Measurements from ENCODE around the gene TCTN1. TPM values are rescaled to one million over a fixed set of nuclear protein-coding genes. Genes with fewer than 3 reads are reported as not detected.
"Not testable (repeated sequence)": the region's sequence is repeated elsewhere in the genome, so short reads cannot be mapped to it uniquely, and the experiment has no call there.

Gene TCTN1
- total and polyA plus RNA-seq, 11 donors = 12.6 to 27.7 (median 19.0) TPM

DNA sequence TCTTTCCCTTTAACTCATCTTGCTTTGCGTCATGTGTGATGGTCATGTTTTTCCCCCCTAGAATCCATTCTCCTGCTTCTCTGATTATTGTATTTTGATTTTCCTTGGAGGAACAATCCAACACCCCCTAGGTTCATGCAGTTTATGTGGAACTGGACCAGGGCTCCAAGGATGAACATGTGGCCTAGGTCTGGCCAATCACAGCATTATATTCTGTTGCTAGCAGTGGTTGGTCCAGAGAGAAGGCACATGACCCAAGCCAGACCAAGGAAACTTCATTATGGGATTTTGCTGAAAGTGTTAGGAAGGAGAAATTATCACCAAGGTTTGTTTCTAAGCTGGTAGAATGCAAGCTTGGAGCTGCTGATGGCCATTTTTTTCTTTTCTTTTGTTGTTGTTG, 23.9 kb upstream of the TCTN1 start:
- ATAC-seq (no peak), DNase-seq (no peak)
- intact Hi-C loops (cut with DNase I) = no loop called here
- Histone ChIP-seq H3K36me3 (no peaks in the 10 kb centered on the region), H3K27ac (peak overlapping the region in 6 of 12 donors; percentile 27 to 85 (median 58)), H3K4me3 (no peak overlapping the region), H3K27me3 (no peaks in the 10 kb centered on the region), H3K9me3 (no peaks in the 10 kb centered on the region), H3K4me1 (peaks cover 0 to 37% (median 19%) of the 10 kb centered on the region in 12 donors)
- TF ChIP-seq, protein P1, sequence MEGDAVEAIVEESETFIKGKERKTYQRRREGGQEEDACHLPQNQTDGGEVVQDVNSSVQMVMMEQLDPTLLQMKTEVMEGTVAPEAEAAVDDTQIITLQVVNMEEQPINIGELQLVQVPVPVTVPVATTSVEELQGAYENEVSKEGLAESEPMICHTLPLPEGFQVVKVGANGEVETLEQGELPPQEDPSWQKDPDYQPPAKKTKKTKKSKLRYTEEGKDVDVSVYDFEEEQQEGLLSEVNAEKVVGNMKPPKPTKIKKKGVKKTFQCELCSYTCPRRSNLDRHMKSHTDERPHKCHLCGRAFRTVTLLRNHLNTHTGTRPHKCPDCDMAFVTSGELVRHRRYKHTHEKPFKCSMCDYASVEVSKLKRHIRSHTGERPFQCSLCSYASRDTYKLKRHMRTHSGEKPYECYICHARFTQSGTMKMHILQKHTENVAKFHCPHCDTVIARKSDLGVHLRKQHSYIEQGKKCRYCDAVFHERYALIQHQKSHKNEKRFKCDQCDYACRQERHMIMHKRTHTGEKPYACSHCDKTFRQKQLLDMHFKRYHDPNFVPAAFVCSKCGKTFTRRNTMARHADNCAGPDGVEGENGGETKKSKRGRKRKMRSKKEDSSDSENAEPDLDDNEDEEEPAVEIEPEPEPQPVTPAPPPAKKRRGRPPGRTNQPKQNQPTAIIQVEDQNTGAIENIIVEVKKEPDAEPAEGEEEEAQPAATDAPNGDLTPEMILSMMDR (IDR thresholded peaks at IDR 0.05) = no peak
- no peak for TF ChIP-seq POLR2A (IDR thresholded peaks at IDR 0.05)
- 93 to 100% (median 97%) methylated on average over 1 of the region's 1 CpG for WGBS, 4 donors

GRCh38 chr12:110590806-110591326, 23.1 kb upstream of the TCTN1 start:
- no peak overlapping the region for H3K4me3 ChIP-seq
- peak; percentile 38 to 82 (median 60) for ATAC-seq
- 68 to 81% (median 72%) methylated on average over 3 of the region's 3 CpGs for WGBS, 4 donors
- H3K27me3 ChIP-seq = no peaks in the 10 kb centered on the region
- TF ChIP-seq POLR2A (IDR thresholded peaks at IDR 0.05) = no peak
- TF ChIP-seq, protein P1 (IDR thresholded peaks at IDR 0.05) = no peak
- peaks cover 0 to 29% (median 11%) of the 10 kb centered on the region in 12 donors for H3K4me1 ChIP-seq
- no peaks in the 10 kb centered on the region for H3K36me3 ChIP-seq
- DNase-seq = no peak
- peak overlapping the region in 11 of 12 donors; percentile 27 to 85 (median 51) for H3K27ac ChIP-seq
- no peaks in the 10 kb centered on the region for H3K9me3 ChIP-seq
- intact Hi-C loops (cut with DNase I) = no loop called here

DNA sequence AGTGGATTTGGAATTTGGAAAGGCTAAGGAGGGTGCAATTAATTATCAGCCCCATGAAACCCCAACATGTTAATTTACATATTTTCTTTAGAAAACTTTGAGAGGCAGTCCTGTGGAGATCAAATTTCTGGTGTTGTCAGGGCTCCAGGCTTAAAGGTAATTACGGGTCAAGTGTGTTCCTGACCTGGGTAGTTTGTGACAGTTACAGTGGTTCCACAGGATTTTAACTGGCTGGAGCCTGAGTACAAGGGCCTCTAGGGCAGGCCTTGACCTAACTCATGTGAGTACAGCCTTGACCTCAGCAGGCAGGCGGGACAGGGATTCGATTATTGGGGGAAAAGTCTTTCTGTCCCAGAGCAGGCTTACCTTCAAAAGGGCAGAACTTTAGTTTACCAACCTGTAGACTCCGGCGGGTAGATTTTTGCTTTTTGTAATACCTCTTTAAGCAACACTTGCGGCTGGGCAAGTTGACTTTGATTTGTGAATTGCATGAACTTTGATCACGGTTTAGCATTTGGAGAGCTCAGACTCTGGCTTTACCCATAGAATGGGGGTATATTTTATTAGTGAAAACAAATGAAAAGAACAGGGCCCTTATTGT, 22.4 kb upstream of the TCTN1 start:
- H3K9me3 ChIP-seq = no peaks in the 10 kb centered on the region
- intact Hi-C loops (cut with DNase I) = no loop called here
- H3K27me3 ChIP-seq = no peaks in the 10 kb centered on the region
- peak overlapping the region in 11 of 12 donors; percentile 27 to 85 (median 51) for H3K27ac ChIP-seq
- no peaks in the 10 kb centered on the region for H3K36me3 ChIP-seq
- peaks cover 0 to 25% (median 10%) of the 10 kb centered on the region in 12 donors for H3K4me1 ChIP-seq
- ATAC-seq (peak in 3 of 4 donors; percentile 40 to 47 (median 47)), DNase-seq (no peak)
- TF ChIP-seq POLR2A (IDR thresholded peaks at IDR 0.05) = no peak
- TF ChIP-seq, protein P1 (IDR thresholded peaks at IDR 0.05) = no peak
- no peak overlapping the region for H3K4me3 ChIP-seq
- WGBS, 4 donors = 74 to 89% (median 79%) methylated on average over 7 of the region's 7 CpGs

DNA sequence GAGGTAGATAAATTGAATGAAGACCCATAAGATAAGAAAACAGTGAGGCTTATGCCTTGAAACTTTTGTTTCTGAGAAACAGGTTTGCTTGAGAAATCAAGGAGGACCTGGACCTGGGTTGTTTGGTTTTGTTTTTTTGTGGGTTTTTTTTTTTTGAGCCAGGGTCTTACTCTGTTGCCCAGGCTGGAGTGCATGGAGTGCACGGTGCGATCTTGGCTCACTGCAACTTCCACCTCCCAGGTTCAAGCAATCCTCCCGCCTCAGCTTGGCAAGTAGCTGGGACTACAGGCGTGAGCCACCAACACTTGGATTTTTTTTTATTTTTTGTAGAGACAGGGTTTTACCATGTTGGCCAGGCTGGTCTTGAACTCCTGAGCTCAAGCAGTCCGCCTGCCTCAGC, 21.9 kb upstream of the TCTN1 start:
- DNase-seq = no peak
- no peaks in the 10 kb centered on the region for H3K9me3 ChIP-seq
- peak overlapping the region in 9 of 12 donors; percentile 27 to 85 (median 51) for H3K27ac ChIP-seq
- H3K36me3 ChIP-seq = no peaks in the 10 kb centered on the region
- WGBS, 4 donors = 90 to 97% (median 95%) methylated on average over 5 of the region's 5 CpGs
- TF ChIP-seq POLR2A (IDR thresholded peaks at IDR 0.05) = no peak
- TF ChIP-seq, protein P1 (IDR thresholded peaks at IDR 0.05) = no peak
- no peaks in the 10 kb centered on the region for H3K27me3 ChIP-seq
- intact Hi-C loops (cut with DNase I) = no loop called here
- H3K4me1 ChIP-seq = peaks cover 0 to 25% (median 10%) of the 10 kb centered on the region in 12 donors
- no peak for ATAC-seq
- no peak overlapping the region for H3K4me3 ChIP-seq

DNA sequence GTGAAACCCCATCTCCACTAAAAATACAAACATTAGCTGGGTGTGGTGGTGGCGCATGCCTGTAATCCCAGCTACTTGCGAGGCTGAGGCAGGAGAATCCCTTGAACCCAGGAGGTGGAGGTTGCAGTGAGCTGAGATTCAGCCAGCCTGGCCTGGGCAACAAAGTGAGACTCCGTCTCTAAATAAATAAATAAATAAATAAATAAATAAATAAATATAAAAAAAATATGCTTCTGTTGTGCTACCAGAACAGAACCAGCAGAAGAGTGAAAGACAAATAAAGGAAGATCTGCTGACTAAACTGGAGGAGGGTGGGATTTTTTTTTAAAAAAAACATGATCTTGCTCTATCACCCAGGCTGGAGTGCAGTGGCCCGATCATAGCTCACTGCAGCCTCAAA, 21.0 kb upstream of the TCTN1 start:
- intact Hi-C loops (cut with DNase I); H3K36me3 ChIP-seq; H3K27ac ChIP-seq; H3K4me3 ChIP-seq; H3K27me3 ChIP-seq; DNase-seq; H3K9me3 ChIP-seq; ATAC-seq: not testable (repeated sequence)
- H3K4me1 ChIP-seq = peaks cover 0 to 25% (median 10%) of the 10 kb centered on the region in 12 donors
- 89 to 91% (median 90%) methylated on average over 4 of the region's 4 CpGs for WGBS, 4 donors
